Fibroblast of lung (primary cell): ENCODE results near the gene FBRSL1. TPM values are rescaled to one million over a fixed set of nuclear protein-coding genes. Genes with fewer than 3 reads are reported as not detected.

ENCODE experiments used
- DNase-seq, 2 donors: peaks; one replicate each; pipeline versions ENCODE4 v3.0.0 to v3.0.0-alpha.2; 2010; ENCODE audit warnings: low read depth in 2 of 2
- H2AFZ ChIP-seq: 2 replicates; pipeline ENCODE4 v1.5.1; 2012; ENCODE audit warnings: low read length, control low read depth, inconsistent platforms
- H3K27ac ChIP-seq: 2 replicates; pipeline ENCODE4 v1.5.1; 2011; ENCODE audit warnings: low read length, control low read depth; ENCODE audit not compliant: insufficient read depth
- H3K27me3 ChIP-seq: 2 replicates; pipeline ENCODE4 v1.5.1; 2011; ENCODE audit warnings: mild to moderate bottlenecking, low read length; ENCODE audit not compliant: control insufficient read depth, insufficient read depth
- H3K36me3 ChIP-seq: 2 replicates; pipeline ENCODE4 v1.5.1; 2011; ENCODE audit warnings: low read length; ENCODE audit not compliant: control insufficient read depth, insufficient read depth
- H3K4me1 ChIP-seq: 2 replicates; pipeline ENCODE4 v1.5.1; 2011; ENCODE audit warnings: low read length; ENCODE audit not compliant: control insufficient read depth, insufficient read depth; ENCODE audit errors: extremely low read depth
- H3K4me2 ChIP-seq: 2 replicates; pipeline ENCODE4 v1.5.1; 2011; ENCODE audit warnings: low read length, control low read depth; ENCODE audit not compliant: insufficient read depth; ENCODE audit errors: extremely low read depth
- H3K4me3 ChIP-seq, 4 experiments: fragments of 200-600 bp in 1 of 4; sonication (generic) in 1 of 4; replicated peaks in 1 of 4; 2 replicates each; pipeline ENCODE4 v1.5.1; 2011 to 2016; ENCODE audit warnings: low read length in 4 of 4, low read depth in 3 of 4, mild to moderate bottlenecking in 3 of 4, control low read depth in 2 of 4, inconsistent platforms in 1 of 4, mixed read lengths in 1 of 4; ENCODE audit not compliant: insufficient read depth in 1 of 4; ENCODE audit errors: control extremely low read depth in 1 of 4
- H3K79me2 ChIP-seq: 2 replicates; pipeline ENCODE4 v1.5.1; 2012; ENCODE audit warnings: mild to moderate bottlenecking, low read length, inconsistent platforms; ENCODE audit not compliant: control insufficient read depth, insufficient read depth
- H3K9ac ChIP-seq: 2 replicates; pipeline ENCODE4 v1.5.1; 2011; ENCODE audit warnings: mild to moderate bottlenecking, low read length, control low read depth; ENCODE audit not compliant: insufficient read depth
- H3K9me3 ChIP-seq: 2 replicates; pipeline ENCODE4 v1.5.1; 2012; ENCODE audit warnings: low read depth, low read length; ENCODE audit not compliant: control insufficient read depth, insufficient read depth
- H4K20me1 ChIP-seq: 2 replicates; pipeline ENCODE4 v1.5.1; 2011; ENCODE audit warnings: low read length; ENCODE audit not compliant: control insufficient read depth, insufficient read depth; ENCODE audit errors: extremely low read depth
- EZH2 ChIP-seq: IDR thresholded peaks from 2 replicates; pipeline ENCODE4 v1.5.1; 2012; ENCODE audit warnings: low read length, control low read depth, mild to moderate bottlenecking; ENCODE audit errors: missing control alignments
- polyA plus RNA-seq, 2 donors: library from polyadenylated mRNA; depleted of rRNA in 1 of 2; stranded (reverse) in 1 of 2; unstranded in 1 of 2; fragments of >200 nt; gene quantifications; 2 replicates each; pipeline ENCODE4 v1.2.1, GENCODE V29; 2011 to 2012; ENCODE audit warnings: missing spikeins in 1 of 2
- total RNA-seq: library from RNA; depleted of rRNA; stranded (reverse); fragments of >200 nt; gene quantifications from 2 replicates; pipeline ENCODE4 v1.2.1, GENCODE V29; 2014
- TF ChIP-seq, protein P1 (sequence below), 2 donors: IDR thresholded peaks in 1 of 2; conservative IDR thresholded peaks in 1 of 2; 1 replicate in 1 of 2; 2 replicates in 1 of 2; pipeline ENCODE4 v1.5.1; 2011 to 2012; ENCODE audit warnings: low read length in 2 of 2, control low read depth in 1 of 2, inconsistent platforms in 1 of 2, low read depth in 1 of 2, mild to moderate bottlenecking in 1 of 2

Gene FBRSL1
- total and polyA plus RNA-seq, 2 donors (not counting 1 experiment from before 2014, with no cell fraction given) = 1.4 to 1.8 TPM

DNA sequence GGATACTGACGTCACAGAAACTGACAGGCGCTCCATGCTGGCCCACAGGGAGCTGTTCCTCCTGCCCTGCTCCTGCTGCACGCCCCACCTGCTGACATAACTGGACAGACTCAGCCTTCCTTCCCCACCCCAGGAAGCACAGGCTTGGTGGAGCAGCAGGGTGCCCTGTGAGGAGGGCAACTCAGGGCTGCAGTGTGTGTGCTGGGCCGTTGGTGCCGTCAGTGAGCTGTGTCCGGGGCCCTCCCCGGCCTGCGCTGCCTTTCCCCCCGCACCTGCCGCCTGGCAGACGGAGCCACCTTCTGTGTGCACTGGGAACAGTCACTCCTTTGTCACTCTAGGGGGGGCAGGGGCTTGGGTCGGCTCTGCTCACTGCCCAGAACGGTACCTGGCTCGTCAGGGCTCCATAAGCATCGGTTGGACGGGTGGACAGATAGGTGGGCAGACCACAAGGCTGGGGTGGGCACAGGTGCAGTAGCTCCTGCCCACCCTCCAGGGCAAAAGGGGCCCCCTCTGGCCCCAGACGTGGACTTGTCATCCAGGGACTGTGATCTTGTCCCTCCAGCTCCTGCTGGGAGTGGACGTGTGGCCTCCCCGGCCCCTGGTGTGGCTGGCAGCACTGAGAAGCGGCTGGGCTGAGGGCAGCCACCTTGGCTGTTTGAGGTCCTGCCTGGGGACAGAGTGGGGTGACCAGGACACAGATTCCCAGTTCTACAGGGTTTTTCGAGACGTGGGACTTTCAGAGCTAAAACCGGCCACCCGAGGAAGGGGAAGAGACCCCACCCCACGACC is 32.8 kb downstream of the FBRSL1 start:
- TF ChIP-seq EZH2 = no peak
- TF ChIP-seq, protein P1, sequence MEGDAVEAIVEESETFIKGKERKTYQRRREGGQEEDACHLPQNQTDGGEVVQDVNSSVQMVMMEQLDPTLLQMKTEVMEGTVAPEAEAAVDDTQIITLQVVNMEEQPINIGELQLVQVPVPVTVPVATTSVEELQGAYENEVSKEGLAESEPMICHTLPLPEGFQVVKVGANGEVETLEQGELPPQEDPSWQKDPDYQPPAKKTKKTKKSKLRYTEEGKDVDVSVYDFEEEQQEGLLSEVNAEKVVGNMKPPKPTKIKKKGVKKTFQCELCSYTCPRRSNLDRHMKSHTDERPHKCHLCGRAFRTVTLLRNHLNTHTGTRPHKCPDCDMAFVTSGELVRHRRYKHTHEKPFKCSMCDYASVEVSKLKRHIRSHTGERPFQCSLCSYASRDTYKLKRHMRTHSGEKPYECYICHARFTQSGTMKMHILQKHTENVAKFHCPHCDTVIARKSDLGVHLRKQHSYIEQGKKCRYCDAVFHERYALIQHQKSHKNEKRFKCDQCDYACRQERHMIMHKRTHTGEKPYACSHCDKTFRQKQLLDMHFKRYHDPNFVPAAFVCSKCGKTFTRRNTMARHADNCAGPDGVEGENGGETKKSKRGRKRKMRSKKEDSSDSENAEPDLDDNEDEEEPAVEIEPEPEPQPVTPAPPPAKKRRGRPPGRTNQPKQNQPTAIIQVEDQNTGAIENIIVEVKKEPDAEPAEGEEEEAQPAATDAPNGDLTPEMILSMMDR (conservative IDR thresholded peaks at IDR 0.05 in 1 of 2, IDR thresholded peaks at IDR 0.05 in 1 of 2; ENCODE audit: low read depth in 1 of 2, low read length in 2 of 2) = no peak
- Histone ChIP-seq H3K4me2 (no peak overlapping the region), H3K9ac (no peak overlapping the region), H3K4me3 (no peak overlapping the region), H3K79me2 (no peaks in the 10 kb centered on the region), H3K27me3 (no peaks in the 10 kb centered on the region), H3K9me3 (no peaks in the 10 kb centered on the region), H3K4me1 (no peaks in the 10 kb centered on the region), H3K36me3 (peaks cover 2% of the 10 kb centered on the region), H2AFZ (no peak overlapping the region), H4K20me1 (no peaks in the 10 kb centered on the region), H3K27ac (no peak overlapping the region)
- DNase-seq = no peak

DNA sequence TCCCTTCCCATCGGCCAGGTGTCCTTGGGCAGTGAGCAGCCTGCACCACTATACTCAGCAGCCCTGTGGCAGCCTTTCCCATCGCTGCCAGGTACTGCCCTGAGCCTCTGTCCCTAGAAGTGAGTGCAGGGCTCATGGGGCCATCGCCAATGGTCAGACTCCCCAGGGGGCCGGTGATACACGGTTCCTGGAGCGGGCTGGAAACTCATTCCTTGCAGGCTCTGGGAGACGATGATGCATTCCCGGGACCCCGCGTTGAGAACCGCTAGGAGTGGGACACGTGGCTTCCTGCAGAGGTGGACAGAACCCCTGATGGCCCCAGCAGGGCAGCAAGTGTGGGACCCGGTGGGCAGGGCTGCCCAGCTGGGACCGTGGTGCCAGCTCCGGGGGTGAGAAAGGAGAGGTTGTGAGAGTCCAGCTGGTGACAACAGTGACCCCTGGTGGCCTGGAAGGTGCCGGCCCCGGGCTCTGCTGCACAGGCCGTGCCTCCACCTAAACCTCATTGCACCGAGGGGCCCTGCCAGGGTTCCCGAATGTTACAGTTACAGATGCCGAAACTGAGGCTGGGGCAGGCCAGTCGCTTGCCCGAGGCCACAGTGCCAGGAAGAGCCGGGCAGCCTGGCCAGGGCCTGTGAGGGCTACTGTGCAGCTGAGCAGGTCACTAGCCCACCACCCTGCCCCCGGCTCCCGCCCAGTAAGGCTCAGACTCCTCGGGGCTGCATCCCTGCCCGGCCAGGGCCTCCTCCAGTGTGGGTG is 33.8 kb downstream of the FBRSL1 start:
- H3K36me3 ChIP-seq = no peaks in the 10 kb centered on the region
- no peaks in the 10 kb centered on the region for H4K20me1 ChIP-seq
- no peaks in the 10 kb centered on the region for H3K79me2 ChIP-seq
- H3K27me3 ChIP-seq = no peaks in the 10 kb centered on the region
- no peak overlapping the region for H3K27ac ChIP-seq
- no peak overlapping the region for H3K4me2 ChIP-seq
- H3K4me1 ChIP-seq = no peaks in the 10 kb centered on the region
- H3K9me3 ChIP-seq = no peaks in the 10 kb centered on the region
- H3K9ac ChIP-seq = no peak overlapping the region
- no peak overlapping the region for H2AFZ ChIP-seq
- DNase-seq = peak in 1 of 2 donors; percentile 44
- TF ChIP-seq, protein P1 (conservative IDR thresholded peaks at IDR 0.05 in 1 of 2, IDR thresholded peaks at IDR 0.05 in 1 of 2; ENCODE audit: low read depth in 1 of 2, low read length in 2 of 2) = peak; percentile 64 to 80
- TF ChIP-seq EZH2 = no peak
- H3K4me3 ChIP-seq = no peak overlapping the region

DNA sequence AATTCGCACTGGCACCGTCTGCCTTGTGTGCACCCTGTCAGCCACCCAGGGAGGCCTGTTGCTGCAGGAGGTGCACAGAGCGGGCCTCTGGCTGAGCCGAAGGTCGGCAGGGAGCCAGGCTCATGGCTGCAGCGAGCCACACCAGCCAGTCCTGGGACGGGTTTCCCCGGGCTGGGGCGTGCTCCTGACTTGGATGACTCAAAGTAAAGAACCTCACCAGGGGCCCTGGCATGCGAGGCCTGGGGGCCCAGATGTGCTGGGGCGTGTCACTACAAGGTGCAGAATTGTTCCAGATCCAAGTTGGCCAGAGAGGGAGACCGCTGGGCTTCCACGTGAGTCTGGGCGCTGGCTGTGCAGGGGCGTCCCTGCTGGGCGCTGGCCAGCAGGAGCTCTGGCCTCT is 34.5 kb downstream of the FBRSL1 start:
- Histone ChIP-seq H4K20me1 (no peaks in the 10 kb centered on the region), H3K4me2 (no peak overlapping the region), H3K9me3 (no peaks in the 10 kb centered on the region), H3K9ac (no peak overlapping the region), H2AFZ (no peak overlapping the region), H3K79me2 (no peaks in the 10 kb centered on the region), H3K27me3 (no peaks in the 10 kb centered on the region), H3K4me1 (no peaks in the 10 kb centered on the region), H3K36me3 (no peaks in the 10 kb centered on the region), H3K27ac (no peak overlapping the region), H3K4me3 (no peak overlapping the region)
- TF ChIP-seq, protein P1 (conservative IDR thresholded peaks at IDR 0.05 in 1 of 2, IDR thresholded peaks at IDR 0.05 in 1 of 2; ENCODE audit: low read depth in 1 of 2, low read length in 2 of 2) = no peak
- no peak for TF ChIP-seq EZH2
- DNase-seq = peak; percentile 17 to 64
